CD4-positive, alpha-beta T cell treated with Interleukin-4 for 4 hours (primary cell): ENCODE measurements around the gene RERE.

Experiments
- DNase-seq: peaks from one replicate; pipeline ENCODE4 v3.0.0-alpha.2; 2020

The RERE gene

GRCh38 chr1:8415526-8416278 lies 401.7 kb downstream of the RERE start:
- DNase-seq = no peak

DNA sequence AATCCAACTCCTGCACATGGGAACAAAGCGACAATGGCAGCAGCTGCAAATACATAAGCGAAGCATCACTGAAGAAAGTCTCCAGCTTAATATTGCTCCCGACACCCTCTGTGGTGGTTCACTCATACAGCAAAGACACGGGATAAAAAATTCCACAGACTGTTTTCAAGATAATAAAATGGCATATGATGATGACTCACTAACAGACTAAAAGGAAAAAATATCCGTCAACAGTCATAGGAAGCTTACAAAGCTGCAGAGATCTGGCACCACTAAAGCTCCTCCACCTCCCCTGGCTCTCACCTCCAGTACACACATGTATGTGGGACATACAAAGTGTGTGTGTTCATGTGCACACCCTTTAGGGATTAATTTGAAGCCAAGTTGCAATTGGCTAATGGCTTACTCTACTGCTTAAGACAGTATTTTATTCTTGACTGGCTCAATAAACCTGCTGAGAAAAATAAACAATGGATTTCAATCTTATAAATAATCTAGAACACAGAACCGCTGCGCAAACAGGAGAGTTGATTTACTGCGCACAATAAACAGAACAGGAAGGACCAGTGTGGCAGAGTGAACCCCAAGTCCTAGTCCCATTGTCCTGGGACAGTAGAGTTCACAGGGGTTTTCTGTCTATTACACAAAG lies 405.1 kb downstream of the RERE start:
- DNase-seq = no peak

GRCh38 chr1:8411803-8412182 lies 405.6 kb downstream of the RERE start:
- no peak for DNase-seq

DNA sequence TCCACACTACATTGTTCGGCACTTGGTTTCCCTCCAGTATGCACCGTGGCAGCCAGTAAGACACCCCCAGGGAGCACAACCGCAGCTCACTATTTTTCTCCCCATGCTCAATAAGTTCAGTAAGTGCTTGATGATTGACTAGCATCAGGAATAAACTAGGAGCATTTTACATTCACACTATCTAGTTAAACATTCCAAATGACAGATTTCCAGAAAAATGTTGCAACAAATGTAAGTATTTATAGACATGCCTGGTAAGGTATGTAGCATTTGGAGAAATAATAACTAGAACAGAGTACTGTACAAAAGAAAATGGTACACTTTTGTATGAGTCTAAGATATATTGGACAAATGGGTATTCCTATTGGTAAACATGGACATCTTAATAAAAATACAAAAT lies 406.6 kb downstream of the RERE start:
- DNase-seq = no peak

GRCh38 chr1:8409606-8410005 lies 407.8 kb downstream of the RERE start:
- no peak for DNase-seq

- DNase-seq = peak; percentile 37
These were observed 408.3 kb downstream of the RERE start for GRCh38 chr1:8409106-8409505.

GRCh38 chr1:8408151-8408839 lies 409.1 kb downstream of the RERE start:
- DNase-seq = no peak

DNA sequence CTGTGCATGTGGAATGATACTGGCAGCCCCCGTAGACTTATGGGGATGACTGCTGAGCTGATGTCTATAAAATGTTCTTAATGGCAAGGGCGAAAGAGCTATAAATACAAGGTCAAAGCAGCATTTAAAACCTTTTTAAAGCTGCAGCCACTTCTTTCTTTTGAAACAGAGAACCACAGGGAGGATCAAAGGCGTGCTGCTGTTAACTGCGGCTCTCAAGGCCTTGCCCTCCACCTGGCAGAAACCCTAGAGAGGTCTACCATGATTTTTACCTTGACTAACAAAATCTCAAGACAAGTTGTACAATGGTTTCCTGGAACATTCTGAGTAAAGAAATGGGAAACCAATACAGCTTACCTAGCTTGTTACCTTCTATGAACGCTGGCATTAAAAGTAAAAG lies 409.8 kb downstream of the RERE start:
- no peak for DNase-seq

DNA sequence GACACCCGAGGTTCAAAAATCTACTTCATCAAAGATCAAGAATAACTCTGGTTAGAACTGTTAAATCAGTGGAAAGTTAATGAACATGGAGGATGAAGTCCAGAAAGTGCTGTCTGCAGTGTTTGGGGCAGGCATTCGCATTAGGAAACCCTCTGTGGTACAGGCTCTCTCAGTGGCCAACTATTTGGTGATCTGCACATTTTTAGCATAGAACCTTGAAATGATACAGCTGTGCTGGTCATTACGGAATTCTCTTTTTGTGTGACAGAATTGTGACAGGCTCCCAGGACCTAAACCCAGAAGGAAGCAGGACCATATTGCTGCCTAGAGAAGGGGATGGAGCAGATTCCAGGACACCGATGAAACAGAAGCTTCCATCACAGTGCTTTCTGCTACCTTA lies 410.5 kb downstream of the RERE start:
- no peak for DNase-seq

- DNase-seq = no peak
These were observed 411.4 kb downstream of the RERE start for GRCh38 chr1:8406011-8406410.

- DNase-seq = no peak
These were observed 412.7 kb downstream of the RERE start for GRCh38 chr1:8404460-8405370.

DNA sequence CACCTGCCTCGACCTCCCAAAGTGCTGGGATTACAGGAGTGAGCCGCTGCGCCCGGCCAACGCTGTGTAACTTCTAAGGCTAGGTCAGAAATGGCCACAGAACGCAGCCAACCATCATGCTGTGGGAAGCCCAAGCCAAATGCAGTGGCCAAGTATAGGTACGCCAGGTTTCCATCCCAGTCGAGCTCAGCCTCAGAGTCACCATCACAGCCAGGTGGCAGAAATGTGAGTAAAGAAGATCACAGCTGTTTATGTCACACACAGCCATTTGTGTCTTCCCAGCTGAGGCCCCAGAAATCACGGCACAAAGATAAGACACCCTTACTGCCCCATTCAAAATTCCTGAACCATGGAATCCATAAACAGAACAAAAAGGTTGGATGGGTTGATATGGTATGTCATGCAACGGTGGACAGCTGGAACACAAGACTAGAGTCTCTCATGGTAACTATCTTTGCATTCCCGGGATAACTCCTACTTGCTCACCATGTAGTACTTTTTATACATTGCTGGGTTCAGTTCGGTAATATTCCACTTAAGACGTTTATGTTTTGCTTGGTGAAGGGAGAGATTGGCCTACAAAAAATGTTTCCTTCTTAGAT lies 415.2 kb downstream of the RERE start:
- DNase-seq = no peak

- no peak for DNase-seq
These were observed 418.8 kb downstream of the RERE start for GRCh38 chr1:8398677-8399076.

DNA sequence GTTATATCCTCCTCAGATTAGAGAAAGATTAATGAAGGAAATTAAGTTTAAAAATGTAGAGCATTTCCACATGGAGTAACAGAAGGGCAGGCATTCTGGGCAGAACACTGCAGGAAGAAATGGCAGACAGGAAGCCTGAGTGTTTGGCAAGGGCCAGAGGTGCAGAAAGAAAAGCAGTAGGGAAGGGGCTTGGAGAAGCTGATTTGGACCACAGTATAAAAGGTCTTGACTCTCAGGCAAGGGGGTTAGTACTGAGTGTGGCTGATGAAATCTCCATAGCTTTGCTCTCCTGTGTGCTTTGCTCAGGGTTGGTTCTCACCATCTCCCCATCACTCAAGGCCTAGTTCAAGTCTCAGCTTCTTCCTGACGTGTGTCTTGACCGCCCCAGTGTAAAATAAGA lies 419.4 kb downstream of the RERE start:
- DNase-seq = no peak

DNA sequence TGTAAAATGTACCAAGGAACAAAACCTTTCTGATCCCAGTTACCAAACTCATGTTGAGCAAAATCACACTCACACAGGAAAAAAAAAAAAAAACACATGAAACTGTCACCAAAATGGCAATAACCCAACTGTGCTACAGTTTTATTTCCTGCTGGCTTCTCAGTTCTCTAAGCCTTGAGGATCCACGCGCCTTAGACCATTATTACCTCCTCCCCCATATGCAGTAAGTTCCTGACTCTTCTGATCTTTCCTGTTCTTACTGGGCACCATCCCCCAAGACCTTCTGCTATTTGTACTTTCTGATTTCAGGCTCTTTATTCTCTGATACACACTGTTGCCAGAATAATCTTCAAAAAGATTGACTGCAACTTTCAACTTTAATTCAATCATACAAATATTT lies 419.9 kb downstream of the RERE start:
- DNase-seq = no peak

GRCh38 chr1:8396786-8397406 lies 420.5 kb downstream of the RERE start:
- DNase-seq = peak; percentile 40

- no peak for DNase-seq
These were observed 421.2 kb downstream of the RERE start for GRCh38 chr1:8396083-8396785.

DNA sequence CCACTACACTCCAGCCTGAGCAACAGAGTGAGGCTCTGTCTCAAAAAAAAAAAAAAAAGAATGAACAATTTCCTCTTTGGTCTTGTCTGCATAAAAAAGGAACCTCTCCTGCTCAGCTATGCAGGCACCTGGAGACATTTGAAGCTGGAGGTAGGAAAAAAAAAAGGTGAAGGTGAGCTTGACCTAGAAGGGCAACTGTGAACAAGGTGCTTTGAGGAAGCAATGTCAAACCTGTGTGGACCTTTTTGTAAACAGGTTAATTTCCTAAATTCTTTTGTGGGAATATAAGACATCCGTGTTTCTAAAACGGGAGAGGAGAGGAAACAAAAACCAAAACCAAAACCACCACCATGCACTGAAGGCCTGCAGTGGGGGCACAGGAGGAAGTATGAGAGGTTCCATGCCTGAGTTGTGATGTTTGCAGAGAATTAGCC lies 422.0 kb downstream of the RERE start:
- peak; percentile 40 for DNase-seq

GRCh38 chr1:8394456-8395321 lies 422.8 kb downstream of the RERE start:
- DNase-seq = peak; percentile 36

- no peak for DNase-seq
These were observed 424.9 kb downstream of the RERE start for GRCh38 chr1:8392522-8392921.
